Transverse colon (tissue), 4 donors: ENCODE measurements around the gene ELSPBP1. TPM values are rescaled to one million over a fixed set of nuclear protein-coding genes. Genes with fewer than 3 reads are reported as not detected.

Experiments used
- DNase-seq: peaks from one replicate; pipeline ENCODE4 v3.0.0-alpha.2; 2019
- H3K27ac ChIP-seq, 4 donors: fragments of 200-600 bp; sonication (generic); 2 replicates each; pipeline ENCODE4 v1.5.1; 2016 to 2018; ENCODE audit warnings: inconsistent platforms in 4 of 4
- H3K27me3 ChIP-seq: fragments of 200-600 bp; sonication (generic); 2 replicates; pipeline ENCODE4 v1.5.1; 2017; ENCODE audit warnings: inconsistent platforms
- H3K36me3 ChIP-seq, 4 donors: fragments of 200-600 bp; sonication (generic); 2 replicates each; pipeline ENCODE4 v1.5.1; 2017 to 2019; ENCODE audit warnings: inconsistent platforms in 4 of 4
- H3K4me1 ChIP-seq, 4 donors: fragments of 200-600 bp; sonication (generic); 2 replicates each; pipeline ENCODE4 v1.5.1; 2017 to 2020; ENCODE audit warnings: inconsistent platforms in 4 of 4
- H3K4me3 ChIP-seq, 4 donors: fragments of 200-600 bp; sonication (generic); 1 replicate in 1 of 4; 2 replicates in 3 of 4; pipeline versions ENCODE4 v1.5.1 to v1.6.1; 2017 to 2019; ENCODE audit warnings: inconsistent platforms in 4 of 4
- H3K9me3 ChIP-seq, 2 donors: fragments of 200-600 bp; sonication (generic); 2 replicates each; pipeline ENCODE4 v1.5.1; 2017 to 2019; ENCODE audit warnings: inconsistent platforms in 2 of 2
- CTCF ChIP-seq, 5 experiments: fragments of 200-600 bp in 3 of 5; fragments of 450-650 bp in 2 of 5; sonication (generic) in 3 of 5; IDR thresholded peaks; 1 replicate in 2 of 5; 2 replicates in 3 of 5; pipeline ENCODE4 v1.5.1; 2016 to 2017; ENCODE audit warnings: antibody characterized with exemption in 5 of 5, inconsistent platforms in 3 of 5, mild to moderate bottlenecking in 2 of 5, moderate library complexity in 1 of 5
- EP300 ChIP-seq: sonication (generic); formaldehyde crosslinking; IDR thresholded peaks from one replicate; pipeline ENCODE4 v1.6.1; 2017; ENCODE audit warnings: antibody characterized with exemption, low read depth
- POLR2A ChIP-seq: fragments of 450-650 bp; IDR thresholded peaks from one replicate; pipeline ENCODE4 v1.6.1; 2016; ENCODE audit warnings: antibody characterized with exemption, mild to moderate bottlenecking, moderate library complexity
- POLR2AphosphoS5 ChIP-seq, 3 donors: sonication (generic); formaldehyde crosslinking; IDR thresholded peaks; one replicate each; pipeline ENCODE4 v1.6.1; 2016; ENCODE audit warnings: antibody characterized with exemption in 3 of 3
- WGBS, 2 donors: methylation state at CpG; one replicate each; pipeline ENCODE4 v1.1.5; 2018; ENCODE audit warnings: low coverage in 1 of 2; 5-methylcytosine and 5-hydroxymethylcytosine counted together
- in situ Hi-C, 4 donors: fragments of 200-750 bp; cut with MboI; loops; one replicate each; pipeline versions ENCODE4 v1.15.0 to v1.15.1; 2017; ENCODE audit warnings: low sequenced_read_pairs in 3 of 4, low pct_ligation_motif_present in 1 of 4, low pct_unique_long_range_greater_than_20kb in 1 of 4
- intact Hi-C: fragments of 100-400 bp; cut with DNase I; formaldehyde crosslinking; loops from one replicate; pipeline ENCODE4 v1.15.1; 2023; ENCODE audit warnings: low total_unique reads
- total RNA-seq, 4 donors: library from RNA; depleted of rRNA; stranded (reverse); fragments of >200 nt; gene quantifications; one replicate each; pipeline ENCODE4 v1.1.0, GENCODE V29; 2016

Gene ELSPBP1
- total RNA-seq, 4 donors from 2014 or later: not detected

- in situ Hi-C loops (no loop called here), intact Hi-C loops (no loop called here)
- Histone ChIP-seq H3K4me1 (no peaks in the 10 kb centered on the region), H3K4me3 (no peak overlapping the region), H3K27ac (no peak overlapping the region), H3K27me3 (no peaks in the 10 kb centered on the region), H3K9me3 (no peaks in the 10 kb centered on the region), H3K36me3 (no peaks in the 10 kb centered on the region)
- no peak for TF ChIP-seq POLR2A
- no peak for TF ChIP-seq EP300
- TF ChIP-seq CTCF (IDR thresholded peaks at IDR 0.05): no peak
- no peak for TF ChIP-seq POLR2AphosphoS5 (IDR thresholded peaks at IDR 0.05)
- no peak for DNase-seq
- WGBS, 2 donors: 82 to 92% methylated on average over 2 to 10 of the region's 10 CpGs
Measured at GRCh38 chr19:48051335-48052033, 57.1 kb downstream of the ELSPBP1 start.

- DNase-seq: no peak
- in situ Hi-C loops: no loop called here
Measured at GRCh38 chr19:48053076-48053475, 58.6 kb downstream of the ELSPBP1 start.

GRCh38 chr19:48053856-48054255, 59.4 kb downstream of the ELSPBP1 start:
- Histone ChIP-seq H3K4me3 (no peak overlapping the region), H3K27ac (no peak overlapping the region), H3K36me3 (no peaks in the 10 kb centered on the region), H3K27me3 (no peaks in the 10 kb centered on the region), H3K9me3 (no peaks in the 10 kb centered on the region), H3K4me1 (no peaks in the 10 kb centered on the region)
- WGBS, 2 donors: 82% methylated on average over 5 of the region's 5 CpGs; no CpG with 5 or more reads in 1 of the 2 donors
- in situ Hi-C loops (no loop called here), intact Hi-C loops (no loop called here)
- no peak for DNase-seq
- TF ChIP-seq POLR2AphosphoS5 (IDR thresholded peaks at IDR 0.05) (no peak), EP300 (no peak), POLR2A (no peak), CTCF (IDR thresholded peaks at IDR 0.05) (no peak)

More at GRCh38 chr19:48053076-48053475, 58.6 kb downstream of the ELSPBP1 start:
- Histone ChIP-seq H3K4me3 (no peak overlapping the region), H3K36me3 (no peaks in the 10 kb centered on the region), H3K4me1 (no peaks in the 10 kb centered on the region), H3K27ac (no peak overlapping the region), H3K9me3 (no peaks in the 10 kb centered on the region), H3K27me3 (no peaks in the 10 kb centered on the region)
- 73 to 84% methylated on average over 3 to 5 of the region's 5 CpGs for WGBS, 2 donors
- intact Hi-C loops: no loop called here
- no peak for TF ChIP-seq EP300
- no peak for TF ChIP-seq POLR2AphosphoS5 (IDR thresholded peaks at IDR 0.05)
- no peak for TF ChIP-seq CTCF (IDR thresholded peaks at IDR 0.05)
- TF ChIP-seq POLR2A: no peak

- H3K9me3 ChIP-seq: no peaks in the 10 kb centered on the region
- H3K4me3 ChIP-seq: no peak overlapping the region
- no peaks in the 10 kb centered on the region for H3K36me3 ChIP-seq
- intact Hi-C loops (no loop called here), in situ Hi-C loops (no loop called here)
- no peak overlapping the region for H3K27ac ChIP-seq
- TF ChIP-seq POLR2A (no peak), EP300 (no peak), CTCF (IDR thresholded peaks at IDR 0.05) (no peak)
- no peak for DNase-seq
- 87 to 90% methylated on average over 3 to 6 of the region's 6 CpGs for WGBS, 2 donors
- H3K27me3 ChIP-seq: no peaks in the 10 kb centered on the region
- no peaks in the 10 kb centered on the region for H3K4me1 ChIP-seq
Measured at GRCh38 chr19:48059331-48059730, 64.9 kb downstream of the ELSPBP1 start.
